Measurements from ENCODE around the gene CAPZA2.

The CAPZA2 gene

GRCh38 chr7:116967983-116968382 lies 105.6 kb downstream of the CAPZA2 start:
- H3K9me3 ChIP-seq (ENCODE audit: insufficient read depth, low read length, severe bottlenecking) = no peaks in the 10 kb centered on the region
- peaks cover 3% of the 10 kb centered on the region for H3K27me3 ChIP-seq (ENCODE audit: insufficient read depth, low read length, poor library complexity)
- H3K36me3 ChIP-seq (ENCODE audit: insufficient read depth, low read length) = no peaks in the 10 kb centered on the region
- H3K4me2 ChIP-seq (ENCODE audit: insufficient read depth, low read length) = no peak overlapping the region
- H2AFZ ChIP-seq (ENCODE audit: low read depth, low read length) = no peak overlapping the region
- no peak overlapping the region for H3K4me3 ChIP-seq (ENCODE audit: low read depth in 1 of 2, low read length in 2 of 2)
- no peaks in the 10 kb centered on the region for H3K79me2 ChIP-seq (ENCODE audit: insufficient read depth, low read length)
- H3K9ac ChIP-seq (ENCODE audit: low read depth, low read length) = no peak overlapping the region
- DNase-seq (no peak), ATAC-seq (ENCODE audit: insufficient read depth, low read depth) (no peak)
- TF ChIP-seq EZH2 (IDR thresholded peaks at IDR 0.05; ENCODE audit: borderline replicate concordance, low read depth, low read length, severe bottlenecking) (no peak), CTCF (IDR thresholded peaks at IDR 0.05; ENCODE audit: borderline replicate concordance, extremely low read depth, low read length, poor library complexity, severe bottlenecking) (no peak)
- no peak overlapping the region for H3K27ac ChIP-seq (ENCODE audit: low read length)
- H4K20me1 ChIP-seq (ENCODE audit: insufficient read depth, low read length) = no peaks in the 10 kb centered on the region
- no peaks in the 10 kb centered on the region for H3K4me1 ChIP-seq (ENCODE audit: insufficient read depth, low read length)

GRCh38 chr7:116968631-116969030 lies 106.2 kb downstream of the CAPZA2 start:
- Histone ChIP-seq H2AFZ (ENCODE audit: low read depth, low read length) (no peak overlapping the region), H3K27me3 (ENCODE audit: insufficient read depth, low read length, poor library complexity) (peaks cover 3% of the 10 kb centered on the region), H4K20me1 (ENCODE audit: insufficient read depth, low read length) (no peaks in the 10 kb centered on the region), H3K9ac (ENCODE audit: low read depth, low read length) (no peak overlapping the region), H3K27ac (ENCODE audit: low read length) (no peak overlapping the region), H3K36me3 (ENCODE audit: insufficient read depth, low read length) (no peaks in the 10 kb centered on the region), H3K4me1 (ENCODE audit: insufficient read depth, low read length) (no peaks in the 10 kb centered on the region), H3K9me3 (ENCODE audit: insufficient read depth, low read length, severe bottlenecking) (no peaks in the 10 kb centered on the region), H3K79me2 (ENCODE audit: insufficient read depth, low read length) (no peaks in the 10 kb centered on the region), H3K4me3 (ENCODE audit: low read depth in 1 of 2, low read length in 2 of 2) (no peak overlapping the region), H3K4me2 (ENCODE audit: insufficient read depth, low read length) (no peak overlapping the region)
- DNase-seq = no peak
- TF ChIP-seq CTCF (IDR thresholded peaks at IDR 0.05; ENCODE audit: borderline replicate concordance, extremely low read depth, low read length, poor library complexity, severe bottlenecking) (no peak), EZH2 (IDR thresholded peaks at IDR 0.05; ENCODE audit: borderline replicate concordance, low read depth, low read length, severe bottlenecking) (no peak)
- ATAC-seq (ENCODE audit: insufficient read depth, low read depth) = no peak

- ATAC-seq (ENCODE audit: insufficient read depth, low read depth) (no peak), DNase-seq (no peak)
- H2AFZ ChIP-seq (ENCODE audit: low read depth, low read length) = no peak overlapping the region
- H3K4me1 ChIP-seq (ENCODE audit: insufficient read depth, low read length) = no peaks in the 10 kb centered on the region
- no peak overlapping the region for H3K4me2 ChIP-seq (ENCODE audit: insufficient read depth, low read length)
- H3K27me3 ChIP-seq (ENCODE audit: insufficient read depth, low read length, poor library complexity) = peaks cover 3% of the 10 kb centered on the region
- no peak overlapping the region for H3K27ac ChIP-seq (ENCODE audit: low read length)
- no peaks in the 10 kb centered on the region for H4K20me1 ChIP-seq (ENCODE audit: insufficient read depth, low read length)
- H3K79me2 ChIP-seq (ENCODE audit: insufficient read depth, low read length) = no peaks in the 10 kb centered on the region
- no peak overlapping the region for H3K4me3 ChIP-seq (ENCODE audit: low read depth in 1 of 2, low read length in 2 of 2)
- TF ChIP-seq CTCF (IDR thresholded peaks at IDR 0.05; ENCODE audit: borderline replicate concordance, extremely low read depth, low read length, poor library complexity, severe bottlenecking) = no peak
- no peaks in the 10 kb centered on the region for H3K9me3 ChIP-seq (ENCODE audit: insufficient read depth, low read length, severe bottlenecking)
- H3K36me3 ChIP-seq (ENCODE audit: insufficient read depth, low read length) = no peaks in the 10 kb centered on the region
- H3K9ac ChIP-seq (ENCODE audit: low read depth, low read length) = no peak overlapping the region
Measured at GRCh38 chr7:116969371-116969902, 107.0 kb downstream of the CAPZA2 start.

All from DND-41 (cell line).